NK-92 (cell line): ENCODE data around the gene LSM14B.

Experiments
- DNase-seq: peaks from one replicate; lab custom pipeline; 2025; ENCODE audit not compliant: unreplicated experiment; lab: John Stamatoyannopoulos, UW

The LSM14B gene

DNA sequence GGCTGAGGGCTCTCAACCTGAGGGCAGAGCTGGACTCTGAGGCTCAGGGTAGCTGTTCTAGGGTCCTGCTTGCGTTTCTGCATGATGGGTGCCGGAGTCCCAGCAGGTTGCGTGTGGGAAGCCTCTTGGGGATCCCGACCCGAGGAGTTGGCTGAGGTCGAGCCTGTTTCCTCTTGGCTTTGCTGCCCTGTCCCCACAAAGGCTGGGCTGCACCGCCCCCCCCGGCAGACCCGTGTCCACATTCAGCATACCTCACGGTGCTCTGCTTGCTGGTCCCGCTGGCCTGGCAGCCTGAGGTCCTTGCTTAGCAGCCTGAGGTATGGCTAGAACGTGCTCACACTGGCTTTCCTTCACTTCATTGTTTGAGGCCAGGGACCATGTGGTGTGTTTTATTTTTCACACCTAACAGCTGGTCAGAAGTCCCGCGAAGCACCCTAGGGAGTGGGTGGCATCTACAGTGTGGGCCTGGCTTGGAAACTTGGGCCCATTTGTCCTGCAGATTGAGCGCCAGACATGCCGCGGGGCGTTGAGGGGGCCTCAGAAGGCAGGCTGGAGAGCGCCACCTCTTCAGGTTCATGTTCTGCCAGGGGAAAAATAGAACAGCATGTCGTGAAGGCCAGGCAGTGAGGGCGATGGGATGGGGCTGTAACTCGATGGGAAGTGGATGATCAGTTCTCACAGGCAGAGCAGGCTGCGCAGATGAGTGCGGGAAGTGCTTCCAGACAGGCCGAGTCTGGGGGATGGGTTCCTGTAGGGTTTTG lies 9.5 kb downstream of the LSM14B start:
- no peak for DNase-seq

- DNase-seq = no peak
Observed at GRCh38 chr20:62132421-62132820, 10.1 kb downstream of the LSM14B start.

GRCh38 chr20:62133051-62133845 lies 11.0 kb downstream of the LSM14B start:
- no peak for DNase-seq

DNA sequence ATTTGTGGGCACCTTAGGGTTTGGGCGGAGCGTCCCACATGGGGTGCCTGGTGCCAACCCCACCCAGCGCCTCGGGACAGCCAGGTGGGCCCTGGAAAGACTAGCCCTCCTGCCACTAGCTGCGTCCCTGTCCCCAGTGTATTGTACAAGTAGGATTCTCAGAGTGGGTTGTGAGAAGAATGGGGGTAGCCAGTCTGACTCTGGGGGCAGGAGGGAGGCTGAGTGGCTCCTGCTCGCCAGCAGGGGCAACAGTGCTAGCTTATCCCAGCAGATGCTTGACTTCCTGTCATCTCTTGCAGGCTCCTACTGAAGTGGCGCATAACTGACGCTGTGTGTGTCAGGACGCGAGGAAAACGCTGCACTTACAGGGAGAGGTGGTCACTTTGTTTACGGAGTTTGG lies 11.6 kb downstream of the LSM14B start:
- DNase-seq = no peak

- no peak for DNase-seq
Observed at GRCh38 chr20:62134735-62135231, 12.5 kb downstream of the LSM14B start.

GRCh38 chr20:62135573-62136266 lies 13.4 kb downstream of the LSM14B start:
- no peak for DNase-seq

- DNase-seq = no peak
Observed at GRCh38 chr20:62136283-62137091, 14.2 kb downstream of the LSM14B start.

DNA sequence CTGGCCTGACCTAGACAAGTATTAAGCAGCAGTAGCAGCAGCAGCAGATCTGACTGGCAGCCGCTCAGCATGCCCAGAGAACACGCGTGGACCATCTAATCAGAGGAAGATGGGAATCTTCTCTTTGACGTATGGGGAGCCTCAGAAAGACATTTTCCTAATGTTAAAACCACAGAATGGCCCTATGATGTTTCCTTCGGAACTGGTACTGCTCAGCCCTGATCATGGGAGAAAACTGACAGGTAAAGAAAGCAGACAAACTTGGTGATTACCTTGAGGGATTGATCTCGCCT lies 14.8 kb downstream of the LSM14B start:
- DNase-seq = no peak

GRCh38 chr20:62137478-62138203 lies 15.4 kb downstream of the LSM14B start:
- DNase-seq = no peak

GRCh38 chr20:62138204-62138543 lies 15.9 kb downstream of the LSM14B start:
- no peak for DNase-seq

DNA sequence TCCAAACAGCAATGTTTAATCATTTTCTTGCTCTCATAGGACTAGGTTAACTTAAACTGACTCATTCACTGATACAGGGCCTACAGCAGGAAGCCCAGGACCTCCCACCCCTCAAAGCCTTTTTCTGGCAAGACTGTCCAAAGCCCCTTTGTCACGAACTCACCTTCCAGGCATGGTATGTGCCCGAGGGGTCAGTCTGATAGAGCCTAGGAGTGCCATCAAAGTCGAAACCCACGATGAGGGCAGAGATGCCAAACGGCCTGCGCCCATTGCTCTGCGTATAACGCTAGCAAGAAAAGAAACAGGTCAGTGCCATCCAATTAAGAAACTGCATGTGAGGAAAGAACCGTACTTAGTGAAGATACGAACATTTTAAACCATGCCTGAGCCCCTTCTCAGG lies 16.6 kb downstream of the LSM14B start:
- DNase-seq = no peak

DNA sequence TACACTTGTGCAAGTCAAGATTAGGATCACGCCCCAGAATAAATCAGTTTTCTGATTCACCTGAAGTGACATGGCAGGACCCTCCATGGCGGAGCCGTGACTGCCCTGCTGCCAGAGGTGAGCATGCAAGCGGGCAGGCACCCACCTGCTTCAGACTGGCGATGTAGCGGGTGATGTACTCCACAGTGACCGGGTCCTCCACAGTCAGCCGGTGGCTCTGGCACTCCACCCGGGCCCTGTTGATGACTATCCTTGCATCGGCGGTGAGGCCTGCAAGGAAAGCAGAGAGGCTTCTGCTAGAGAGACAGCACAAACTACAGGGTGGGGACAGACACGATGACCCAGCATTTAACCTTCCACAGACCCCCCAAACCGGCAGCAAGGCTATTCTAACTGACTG lies 17.4 kb downstream of the LSM14B start:
- no peak for DNase-seq

GRCh38 chr20:62141043-62141396 lies 18.7 kb downstream of the LSM14B start:
- no peak for DNase-seq

DNA sequence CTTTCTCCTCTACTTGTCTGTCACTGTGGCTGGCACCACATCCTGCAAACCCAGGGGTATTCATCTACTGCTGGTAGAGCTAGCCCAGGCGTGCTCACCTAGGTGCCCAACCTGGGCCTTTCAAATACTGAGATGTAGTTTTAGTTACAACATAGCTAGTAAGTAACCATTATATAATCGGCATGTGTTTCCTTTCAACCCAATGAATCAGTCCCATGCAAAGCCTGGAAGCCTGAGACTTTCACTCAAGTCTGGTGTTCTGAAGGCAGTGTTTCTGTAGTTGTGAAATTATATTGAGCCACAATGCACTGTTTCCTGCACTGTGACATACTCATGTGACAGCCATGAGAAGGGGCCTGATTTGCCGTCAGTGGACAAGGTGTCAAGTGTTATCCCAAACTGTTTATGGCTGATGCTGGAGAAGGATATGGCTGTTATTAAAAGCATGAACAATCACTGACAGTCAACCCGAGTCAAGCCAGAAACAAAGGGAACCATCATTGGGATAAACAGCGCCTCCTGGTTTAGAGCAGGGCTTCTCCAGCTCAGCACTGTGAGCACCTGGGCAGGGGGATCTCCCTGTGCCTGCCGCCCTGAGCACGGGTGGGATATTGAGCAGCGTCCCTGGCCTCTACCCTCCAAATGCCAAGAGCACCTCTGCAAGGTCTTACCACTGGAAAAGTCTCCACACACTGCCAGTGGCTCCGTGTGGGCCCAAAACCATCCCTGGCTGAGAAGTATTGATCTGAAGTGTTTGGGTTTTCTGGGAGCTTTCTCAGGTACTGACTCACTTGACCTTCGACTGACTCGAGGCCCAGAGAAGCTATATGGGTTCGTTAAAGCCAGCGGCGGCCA lies 19.3 kb downstream of the LSM14B start:
- no peak for DNase-seq

DNA sequence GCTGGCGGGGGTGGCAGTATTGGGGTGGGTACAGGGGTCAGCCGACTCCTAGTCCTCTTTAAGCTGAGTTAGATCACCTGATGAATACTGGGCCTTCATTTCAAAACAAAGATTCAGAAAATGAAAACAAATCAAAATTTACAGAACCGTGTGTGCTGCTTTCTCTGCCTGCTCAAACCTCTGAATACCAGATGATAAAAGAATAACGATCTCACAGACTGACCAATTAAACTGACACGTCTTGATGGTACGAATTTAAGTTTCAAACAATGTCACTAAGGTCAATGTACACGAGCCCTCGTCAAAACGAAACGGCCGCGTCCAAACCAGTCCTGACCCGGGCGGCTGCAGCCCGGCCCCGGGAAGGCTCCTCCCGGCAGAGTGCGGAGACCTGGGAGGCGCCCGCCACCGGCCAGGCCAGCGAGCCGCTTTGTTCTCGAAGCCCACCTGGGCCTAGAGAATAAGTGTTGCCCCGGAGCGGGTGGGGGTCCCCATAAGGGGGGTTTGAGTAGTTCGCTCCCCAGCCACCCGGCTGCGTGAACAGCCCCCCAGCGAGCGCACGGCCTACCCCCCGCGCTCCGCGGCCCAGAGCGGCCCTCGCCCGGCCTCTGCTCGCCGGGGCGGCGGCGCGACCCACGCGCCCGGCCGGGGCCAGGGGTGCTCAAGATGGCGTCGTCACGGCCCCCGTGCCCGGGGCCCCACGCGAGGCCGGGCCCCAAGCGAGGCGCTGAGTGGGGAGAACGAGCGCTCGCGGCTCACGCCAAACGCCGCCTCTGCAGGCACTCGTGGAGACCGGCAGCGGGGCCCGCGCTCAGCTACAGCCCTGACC lies 20.2 kb downstream of the LSM14B start:
- no peak for DNase-seq

- no peak for DNase-seq
Observed at GRCh38 chr20:62143081-62143956, 21.0 kb downstream of the LSM14B start, which contains the start of the genes PSMA7 and SS18L1. PSMA7 (minus strand) TSS chr20:62143394; CDS start chr20:62143303, 91 bp downstream. SS18L1 (plus strand) TSS chr20:62143769; CDS start chr20:62143821, 52 bp downstream.

GRCh38 chr20:62143957-62144825 lies 21.9 kb downstream of the LSM14B start:
- no peak for DNase-seq
